D341Med (cell line): Measurements from ENCODE around the gene OSBPL1A.

Experiments
- DNase-seq: peaks from one replicate; pipeline ENCODE4 v3.0.0; 2012; ENCODE audit warnings: low spot score

OSBPL1A gene

GRCh38 chr18:24341361-24341760 lies 56.3 kb downstream of the OSBPL1A start:
- no peak for DNase-seq

- no peak for DNase-seq
Observed at GRCh38 chr18:24333084-24333483, 64.5 kb downstream of the OSBPL1A start.

GRCh38 chr18:24326211-24326610 lies 71.4 kb downstream of the OSBPL1A start:
- no peak for DNase-seq

- no peak for DNase-seq
Observed at GRCh38 chr18:24322584-24323136, 75.0 kb downstream of the OSBPL1A start.

GRCh38 chr18:24321071-24321470 lies 76.6 kb downstream of the OSBPL1A start:
- no peak for DNase-seq

DNA sequence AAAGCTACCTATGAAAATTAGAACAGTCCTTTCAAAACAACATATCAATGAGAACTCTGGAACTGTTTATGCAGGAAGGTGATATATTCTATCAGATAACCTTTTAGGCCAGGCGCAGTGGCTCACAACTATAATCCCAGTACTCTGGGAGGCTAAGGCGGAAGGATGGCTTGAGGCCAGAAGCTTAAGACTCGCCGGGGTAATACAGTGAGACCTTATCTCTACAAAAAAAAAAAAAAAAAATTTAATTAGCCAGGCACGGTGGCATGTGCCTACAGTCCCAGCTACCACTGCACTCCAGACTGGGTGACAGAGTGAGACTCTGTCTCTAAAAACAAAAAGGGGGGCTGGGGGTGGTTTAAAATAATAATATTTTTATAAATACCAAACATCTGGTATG lies 77.9 kb downstream of the OSBPL1A start:
- DNase-seq: peak; percentile 77

GRCh38 chr18:24317370-24317769 lies 80.3 kb downstream of the OSBPL1A start:
- no peak for DNase-seq

GRCh38 chr18:24315170-24315569 lies 82.5 kb downstream of the OSBPL1A start:
- no peak for DNase-seq

DNA sequence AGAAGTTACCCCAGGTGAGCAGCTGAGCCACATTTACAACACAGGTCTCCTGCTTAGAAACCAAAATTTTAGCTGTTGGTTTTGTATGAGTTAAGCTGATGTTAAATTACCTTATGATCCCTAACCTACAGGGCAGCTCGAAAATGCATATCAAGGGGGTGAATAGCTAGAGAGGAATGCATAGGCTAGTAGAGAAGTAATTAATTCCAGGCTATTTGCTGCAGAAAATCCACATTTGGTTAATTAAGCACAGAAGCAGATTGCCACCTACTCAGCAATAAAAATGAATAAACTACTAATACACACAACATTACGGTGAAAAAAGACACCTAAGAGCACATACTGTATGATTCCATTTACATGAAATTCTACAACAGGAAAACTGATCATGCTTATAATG lies 91.4 kb downstream of the OSBPL1A start:
- no peak for DNase-seq

- no peak for DNase-seq
Observed at GRCh38 chr18:24300703-24301102, 96.9 kb downstream of the OSBPL1A start.

DNA sequence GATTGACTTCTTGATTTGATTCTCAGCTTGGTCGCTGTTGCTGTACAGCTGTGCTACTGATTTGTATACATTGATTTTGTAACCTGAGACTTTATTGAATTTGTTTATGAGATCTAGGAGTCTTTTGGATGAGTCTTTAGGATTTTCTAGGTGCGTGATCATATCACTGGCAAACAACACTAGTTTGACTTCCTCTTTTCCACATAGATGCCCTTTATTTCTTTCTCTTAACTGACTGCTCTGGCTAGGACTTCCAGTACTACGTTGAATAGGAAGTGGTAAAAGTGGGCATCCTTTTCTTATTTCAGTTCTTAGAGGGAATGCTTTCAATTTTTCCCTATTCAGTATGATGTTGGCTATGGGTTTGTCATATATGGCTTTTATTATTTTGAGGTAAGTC lies 101.3 kb downstream of the OSBPL1A start:
- no peak for DNase-seq

GRCh38 chr18:24293254-24293653 lies 104.4 kb downstream of the OSBPL1A start:
- peak; percentile 32 for DNase-seq

- no peak for DNase-seq
Observed at GRCh38 chr18:24278591-24278990, 119.0 kb downstream of the OSBPL1A start.

DNA sequence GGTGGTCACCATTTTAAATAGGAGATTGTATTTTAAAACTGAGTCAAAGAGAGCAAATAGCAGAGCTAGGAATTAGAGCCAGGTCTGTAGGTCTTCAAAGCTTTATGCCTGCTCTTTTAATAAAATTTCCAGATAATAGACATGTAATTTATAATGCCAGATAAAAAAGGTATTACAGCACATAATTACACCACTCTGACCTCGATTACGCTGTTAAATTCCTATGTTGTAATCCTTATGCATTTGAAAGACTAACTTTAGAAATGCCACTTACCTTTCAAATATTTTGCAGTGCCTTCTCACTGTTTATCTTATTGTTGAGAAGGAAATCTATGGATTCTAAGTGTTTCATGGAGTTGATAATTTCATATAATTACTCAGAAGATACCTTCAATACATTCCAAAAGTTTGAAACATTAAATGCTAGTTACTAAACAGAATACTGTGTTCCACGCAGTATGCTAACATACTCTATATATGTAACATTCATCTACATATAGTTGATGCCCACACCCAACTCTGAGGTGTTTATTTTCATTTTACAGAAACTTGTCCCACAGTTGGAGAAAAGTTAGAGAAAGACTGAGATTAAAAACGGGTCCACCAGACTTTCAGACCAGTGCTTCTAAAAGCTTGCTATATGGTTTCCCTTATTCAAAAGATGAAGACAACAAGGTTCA lies 120.0 kb downstream of the OSBPL1A start:
- DNase-seq: no peak

DNA sequence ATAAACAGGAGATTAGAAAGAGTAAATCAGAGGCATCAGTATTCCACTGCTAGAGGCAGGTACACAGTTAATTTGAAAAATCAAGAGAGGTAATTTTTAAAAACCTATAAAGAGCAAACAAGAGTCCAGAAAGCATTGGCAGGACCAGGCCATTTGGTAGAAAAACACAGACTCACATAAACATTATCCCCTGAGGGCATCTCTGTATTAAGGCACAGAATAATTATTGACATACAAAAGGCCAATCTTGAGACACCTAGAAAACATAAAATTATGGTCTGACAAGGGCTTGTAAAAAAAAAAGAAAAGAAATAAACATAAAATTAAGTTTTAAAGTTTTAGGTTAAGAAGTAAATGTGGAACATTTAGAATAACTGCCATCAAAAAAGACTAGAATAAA lies 120.6 kb downstream of the OSBPL1A start:
- no peak for DNase-seq

DNA sequence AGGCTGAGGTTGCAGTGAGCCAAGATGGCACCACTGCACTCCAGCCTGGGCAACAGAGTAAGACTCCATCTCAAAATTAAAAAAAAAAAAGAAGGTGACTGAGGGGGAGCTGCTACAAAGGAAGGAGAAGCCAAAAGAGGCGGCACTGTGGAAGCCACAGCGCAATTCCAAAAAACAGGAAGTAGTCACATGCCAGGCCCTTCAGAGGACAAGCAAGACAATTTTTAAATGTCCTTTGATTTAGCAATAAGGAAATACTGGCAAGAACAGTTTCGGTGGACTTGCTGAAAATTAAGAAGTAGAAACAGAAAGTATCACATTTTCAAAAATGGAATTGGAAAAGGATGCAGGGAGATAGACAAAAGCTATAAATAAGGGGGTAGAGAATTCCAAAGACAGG lies 122.8 kb downstream of the OSBPL1A start:
- no peak for DNase-seq

DNA sequence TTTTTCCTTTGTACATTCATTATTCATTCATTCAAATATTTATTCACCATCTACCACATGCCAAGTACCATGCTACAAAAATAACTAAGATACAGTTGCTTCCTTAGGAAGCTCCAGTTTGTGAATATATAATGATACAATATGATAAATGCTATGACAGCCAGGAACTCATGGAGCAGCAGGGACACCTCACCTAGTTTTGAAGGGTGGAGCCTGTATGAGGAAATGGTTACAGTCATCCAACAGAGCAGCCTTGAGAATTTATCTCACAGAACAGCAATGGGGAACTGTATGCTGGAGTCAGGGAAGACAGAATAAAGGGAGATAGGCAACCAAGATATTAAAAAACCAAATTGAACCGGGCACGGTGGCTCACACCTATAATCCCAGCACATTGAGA lies 124.0 kb downstream of the OSBPL1A start:
- DNase-seq: no peak

- no peak for DNase-seq
Observed at GRCh38 chr18:24272229-24272525, 125.4 kb downstream of the OSBPL1A start.

- DNase-seq: peak; percentile 92
Observed at GRCh38 chr18:24271381-24272228, 126.0 kb downstream of the OSBPL1A start.

GRCh38 chr18:24270937-24271380 lies 126.7 kb downstream of the OSBPL1A start:
- no peak for DNase-seq

DNA sequence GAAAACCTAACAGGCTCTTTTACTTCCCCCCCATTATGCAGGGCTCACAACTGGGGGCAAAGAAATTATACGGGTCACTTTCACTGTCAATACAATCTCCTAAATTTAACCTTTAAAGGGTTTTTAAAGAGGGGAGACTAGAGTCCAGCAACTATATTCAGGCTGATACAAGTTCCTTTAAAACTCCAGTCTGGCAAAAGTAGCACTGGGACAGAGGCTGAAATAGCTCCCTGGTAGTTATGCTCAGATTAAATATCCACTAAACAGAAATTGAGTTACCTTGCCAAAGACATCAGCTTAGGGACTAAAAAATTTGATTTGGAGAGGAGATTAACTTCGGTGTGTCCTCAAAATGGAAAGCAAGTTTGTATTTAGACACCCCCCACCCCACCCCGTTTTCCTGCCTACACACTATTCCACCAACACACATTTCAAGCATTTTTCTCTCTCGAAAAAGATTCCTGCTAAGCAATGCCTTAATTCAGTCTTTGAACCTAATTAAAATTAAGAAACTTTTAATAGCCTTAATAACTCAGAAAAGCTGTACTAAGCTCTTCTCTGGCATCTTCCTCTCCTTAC lies 127.2 kb downstream of the OSBPL1A start:
- no peak for DNase-seq

GRCh38 chr18:24268784-24269550 lies 128.7 kb downstream of the OSBPL1A start:
- DNase-seq: peak; percentile 55
